ENCODE results near the gene HEY2.

The HEY2 gene

DNA sequence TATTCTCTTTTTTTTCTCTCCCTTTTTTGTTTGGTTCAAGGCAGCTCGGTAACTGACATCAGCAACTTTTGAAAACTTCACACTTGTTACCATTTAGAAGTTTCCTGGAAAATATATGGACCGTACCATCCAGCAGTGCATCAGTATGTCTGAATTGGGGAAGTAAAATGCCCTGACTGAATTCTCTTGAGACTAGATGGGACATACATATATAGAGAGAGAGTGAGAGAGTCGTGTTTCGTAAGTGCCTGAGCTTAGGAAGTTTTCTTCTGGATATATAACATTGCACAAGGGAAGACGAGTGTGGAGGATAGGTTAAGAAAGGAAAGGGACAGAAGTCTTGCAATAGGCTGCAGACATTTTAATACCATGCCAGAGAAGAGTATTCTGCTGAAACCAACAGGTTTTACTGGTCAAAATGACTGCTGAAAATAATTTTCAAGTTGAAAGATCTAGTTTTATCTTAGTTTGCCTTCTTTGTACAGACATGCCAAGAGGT is 10.6 kb downstream of the HEY2 start:
- Histone ChIP-seq H3K4me3 (ENCODE audit: low read length) (no peak overlapping the region), H3K27ac (ENCODE audit: low read depth, low read length) (no peak overlapping the region), H3K4me1 (ENCODE audit: control insufficient read depth, low read length) (no peaks in the 10 kb centered on the region), H3K9me3 (ENCODE audit: control insufficient read depth, insufficient read depth, low read length) (no peaks in the 10 kb centered on the region), H3K4me2 (ENCODE audit: low read length) (no peak overlapping the region), H3K36me3 (ENCODE audit: control insufficient read depth, low read length) (no peaks in the 10 kb centered on the region), H3K27me3 (ENCODE audit: control insufficient read depth, low read length) (peaks cover 9% of the 10 kb centered on the region; the same call in 1 of the 2 replicates), H3K79me2 (ENCODE audit: control insufficient read depth, low read length) (no peaks in the 10 kb centered on the region), H3K9me2 (replicated peaks; ENCODE audit: control insufficient read depth, low read length) (no peaks in the 10 kb centered on the region), H4K20me1 (ENCODE audit: control insufficient read depth, insufficient read depth, low read depth, low read length) (no peaks in the 10 kb centered on the region), H3F3A (ENCODE audit: control insufficient read depth, insufficient read depth) (no peaks in the 10 kb centered on the region)
- TF ChIP-seq, protein P1, sequence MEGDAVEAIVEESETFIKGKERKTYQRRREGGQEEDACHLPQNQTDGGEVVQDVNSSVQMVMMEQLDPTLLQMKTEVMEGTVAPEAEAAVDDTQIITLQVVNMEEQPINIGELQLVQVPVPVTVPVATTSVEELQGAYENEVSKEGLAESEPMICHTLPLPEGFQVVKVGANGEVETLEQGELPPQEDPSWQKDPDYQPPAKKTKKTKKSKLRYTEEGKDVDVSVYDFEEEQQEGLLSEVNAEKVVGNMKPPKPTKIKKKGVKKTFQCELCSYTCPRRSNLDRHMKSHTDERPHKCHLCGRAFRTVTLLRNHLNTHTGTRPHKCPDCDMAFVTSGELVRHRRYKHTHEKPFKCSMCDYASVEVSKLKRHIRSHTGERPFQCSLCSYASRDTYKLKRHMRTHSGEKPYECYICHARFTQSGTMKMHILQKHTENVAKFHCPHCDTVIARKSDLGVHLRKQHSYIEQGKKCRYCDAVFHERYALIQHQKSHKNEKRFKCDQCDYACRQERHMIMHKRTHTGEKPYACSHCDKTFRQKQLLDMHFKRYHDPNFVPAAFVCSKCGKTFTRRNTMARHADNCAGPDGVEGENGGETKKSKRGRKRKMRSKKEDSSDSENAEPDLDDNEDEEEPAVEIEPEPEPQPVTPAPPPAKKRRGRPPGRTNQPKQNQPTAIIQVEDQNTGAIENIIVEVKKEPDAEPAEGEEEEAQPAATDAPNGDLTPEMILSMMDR (IDR thresholded peaks at IDR 0.05; ENCODE audit: low read depth, low read length, poor library complexity, severe bottlenecking), result no peak
- no peak for TF ChIP-seq EZH2phosphoT487 (IDR thresholded peaks at IDR 0.05; ENCODE audit: borderline replicate concordance, low read length)

DNA sequence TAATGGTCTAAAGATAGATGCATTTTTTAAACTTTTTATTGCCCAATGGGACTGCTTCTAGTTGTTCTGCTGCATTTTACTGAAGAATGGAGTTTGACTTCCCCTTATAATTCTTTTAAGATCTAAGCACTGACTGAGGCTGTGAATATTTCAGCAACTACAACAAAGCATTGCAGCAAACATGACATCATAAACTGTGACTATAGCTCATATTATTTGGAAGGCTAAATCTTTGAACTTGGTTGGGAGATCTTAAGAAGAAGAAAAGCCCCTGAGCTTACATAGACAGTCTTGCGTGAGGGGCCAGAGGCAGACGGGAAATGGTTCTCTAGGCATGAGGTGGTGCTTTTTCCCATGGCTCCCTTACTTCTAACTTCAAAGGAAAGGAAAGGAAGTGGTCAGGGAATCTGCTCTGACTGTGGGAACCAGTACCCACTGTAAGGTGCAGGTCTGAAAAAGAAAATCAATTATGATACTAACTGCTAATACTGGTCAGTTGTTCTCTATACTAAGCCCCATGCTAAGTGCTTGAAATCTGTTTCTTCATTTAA is 14.8 kb downstream of the HEY2 start:
- H3K4me1 ChIP-seq (ENCODE audit: control insufficient read depth, low read length), result no peaks in the 10 kb centered on the region
- H3K79me2 ChIP-seq (ENCODE audit: control insufficient read depth, low read length), result no peaks in the 10 kb centered on the region
- H3K4me2 ChIP-seq (ENCODE audit: low read length), result no peak overlapping the region
- no peak for TF ChIP-seq EZH2phosphoT487 (IDR thresholded peaks at IDR 0.05; ENCODE audit: borderline replicate concordance, low read length)
- TF ChIP-seq, protein P1 (IDR thresholded peaks at IDR 0.05; ENCODE audit: low read depth, low read length, poor library complexity, severe bottlenecking), result no peak
- H3K4me3 ChIP-seq (ENCODE audit: low read length), result no peak overlapping the region
- H4K20me1 ChIP-seq (ENCODE audit: control insufficient read depth, insufficient read depth, low read depth, low read length), result no peaks in the 10 kb centered on the region
- H3K27ac ChIP-seq (ENCODE audit: low read depth, low read length), result no peak overlapping the region
- H3K27me3 ChIP-seq (ENCODE audit: control insufficient read depth, low read length), result peaks cover 18% of the 10 kb centered on the region
- H3K36me3 ChIP-seq (ENCODE audit: control insufficient read depth, low read length), result no peaks in the 10 kb centered on the region
- H3F3A ChIP-seq (ENCODE audit: control insufficient read depth, insufficient read depth), result no peaks in the 10 kb centered on the region
- H3K9me2 ChIP-seq (replicated peaks; ENCODE audit: control insufficient read depth, low read length), result no peaks in the 10 kb centered on the region
- no peaks in the 10 kb centered on the region for H3K9me3 ChIP-seq (ENCODE audit: control insufficient read depth, insufficient read depth, low read length)

DNA sequence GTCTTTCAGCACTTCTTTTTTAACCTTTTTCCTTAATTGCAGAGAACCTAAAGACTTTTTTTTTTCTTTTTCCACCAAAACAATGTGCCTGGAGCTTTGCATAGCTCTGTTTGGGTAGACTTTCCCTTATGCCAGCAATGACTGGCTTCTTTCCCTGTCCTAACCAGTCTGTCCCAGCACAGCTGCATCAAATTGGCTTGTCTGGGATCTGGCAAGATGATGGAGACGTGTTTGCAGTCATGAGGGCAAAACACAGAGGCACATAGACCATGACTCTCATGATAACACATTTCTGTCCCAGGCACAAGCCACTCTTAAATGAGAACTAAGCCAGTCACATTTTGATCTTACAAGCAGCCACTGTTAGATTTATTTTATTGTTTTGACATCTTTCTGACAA is 16.5 kb downstream of the HEY2 start:
- no peak overlapping the region for H3K4me3 ChIP-seq (ENCODE audit: low read length)
- H3K9me3 ChIP-seq (ENCODE audit: control insufficient read depth, insufficient read depth, low read length), result no peaks in the 10 kb centered on the region
- no peaks in the 10 kb centered on the region for H3K4me1 ChIP-seq (ENCODE audit: control insufficient read depth, low read length)
- H3K4me2 ChIP-seq (ENCODE audit: low read length), result no peak overlapping the region
- no peak overlapping the region for H3K27ac ChIP-seq (ENCODE audit: low read depth, low read length)
- H3K9me2 ChIP-seq (replicated peaks; ENCODE audit: control insufficient read depth, low read length), result no peaks in the 10 kb centered on the region
- no peaks in the 10 kb centered on the region for H4K20me1 ChIP-seq (ENCODE audit: control insufficient read depth, insufficient read depth, low read depth, low read length)
- no peaks in the 10 kb centered on the region for H3K36me3 ChIP-seq (ENCODE audit: control insufficient read depth, low read length)
- peaks cover 18% of the 10 kb centered on the region for H3K27me3 ChIP-seq (ENCODE audit: control insufficient read depth, low read length)
- TF ChIP-seq EZH2phosphoT487 (IDR thresholded peaks at IDR 0.05; ENCODE audit: borderline replicate concordance, low read length), result no peak
- no peaks in the 10 kb centered on the region for H3F3A ChIP-seq (ENCODE audit: control insufficient read depth, insufficient read depth)
- H3K79me2 ChIP-seq (ENCODE audit: control insufficient read depth, low read length), result no peaks in the 10 kb centered on the region

DNA sequence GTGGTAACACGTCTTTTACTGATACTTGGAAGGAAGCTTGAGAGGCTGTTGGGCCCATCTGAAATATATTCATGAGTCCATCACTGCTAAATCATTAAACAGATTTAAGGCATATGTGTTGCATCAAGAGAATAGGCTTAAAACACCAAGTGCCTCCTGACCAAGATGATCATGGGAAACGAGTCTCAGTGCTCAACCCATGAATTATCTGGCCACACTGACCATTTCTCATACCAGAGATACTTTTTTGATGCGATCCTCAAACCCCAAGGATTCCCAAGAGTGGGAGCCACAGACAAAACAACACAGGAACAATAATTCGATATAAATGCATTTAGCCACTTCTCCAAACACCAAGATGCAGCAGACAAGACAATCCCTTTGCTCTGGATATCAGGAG is 17.2 kb downstream of the HEY2 start:
- Histone ChIP-seq H4K20me1 (ENCODE audit: control insufficient read depth, insufficient read depth, low read depth, low read length) (no peaks in the 10 kb centered on the region), H3K4me3 (ENCODE audit: low read length) (no peak overlapping the region), H3K27ac (ENCODE audit: low read depth, low read length) (no peak overlapping the region), H3K4me1 (ENCODE audit: control insufficient read depth, low read length) (no peaks in the 10 kb centered on the region), H3K4me2 (ENCODE audit: low read length) (no peak overlapping the region), H3K9me2 (replicated peaks; ENCODE audit: control insufficient read depth, low read length) (no peaks in the 10 kb centered on the region), H3K79me2 (ENCODE audit: control insufficient read depth, low read length) (no peaks in the 10 kb centered on the region), H3K9me3 (ENCODE audit: control insufficient read depth, insufficient read depth, low read length) (no peaks in the 10 kb centered on the region), H3F3A (ENCODE audit: control insufficient read depth, insufficient read depth) (no peaks in the 10 kb centered on the region), H3K27me3 (ENCODE audit: control insufficient read depth, low read length) (peaks cover 18% of the 10 kb centered on the region), H3K36me3 (ENCODE audit: control insufficient read depth, low read length) (no peaks in the 10 kb centered on the region)
- TF ChIP-seq, protein P1 (IDR thresholded peaks at IDR 0.05; ENCODE audit: low read depth, low read length, poor library complexity, severe bottlenecking), result no peak
- no peak for TF ChIP-seq EZH2phosphoT487 (IDR thresholded peaks at IDR 0.05; ENCODE audit: borderline replicate concordance, low read length)
